SU-DHL-6 (cell line): ENCODE measurements around the gene KLHL36.

Experiments used
- H2AFZ ChIP-seq: fragments of 200-600 bp; sonication (generic); 2 replicates; pipeline ENCODE4 v1.6.1; 2014; ENCODE audit warnings: low read depth, mild to moderate bottlenecking, moderate library complexity, mixed read lengths, antibody characterized with exemption, low read length; ENCODE audit not compliant: severe bottlenecking
- H3F3A ChIP-seq: fragments of 200-600 bp; shearing (Covaris generic); 2 replicates; pipeline ENCODE4 v1.6.0; 2016; ENCODE audit warnings: antibody characterized with exemption, mild to moderate bottlenecking; ENCODE audit not compliant: insufficient read depth
- H3K27ac ChIP-seq: fragments of 200-600 bp; sonication (generic); 2 replicates; pipeline ENCODE4 v1.5.1; 2016; ENCODE audit warnings: low read depth, mild to moderate bottlenecking, low read length, moderate library complexity, mixed read lengths
- H3K27me3 ChIP-seq: fragments of 200-600 bp; sonication (generic), shearing (Covaris generic); 2 replicates; pipeline ENCODE4 v1.6.0; 2014; ENCODE audit warnings: mild to moderate bottlenecking, low read length
- H3K36me3 ChIP-seq: fragments of 200-600 bp; sonication (generic); 2 replicates; pipeline ENCODE4 v1.6.1; 2014; ENCODE audit warnings: mild to moderate bottlenecking, low read length, mixed read lengths
- H3K4me2 ChIP-seq: fragments of 300-600, 200-600 bp; shearing (Covaris generic), sonication (generic); 2 replicates; pipeline ENCODE4 v1.6.0; 2014; ENCODE audit warnings: low read length, low read depth, mild to moderate bottlenecking; ENCODE audit not compliant: poor library complexity, severe bottlenecking
- H3K4me3 ChIP-seq: fragments of 200-600 bp; sonication (generic); 2 replicates; pipeline ENCODE4 v1.5.1; 2014; ENCODE audit warnings: antibody characterized with exemption, low read length, mild to moderate bottlenecking, mixed read lengths; ENCODE audit not compliant: insufficient read depth, poor library complexity, severe bottlenecking
- H3K79me2 ChIP-seq: fragments of 200-600 bp; sonication (generic); 2 replicates; pipeline ENCODE4 v1.6.1; 2014; ENCODE audit warnings: mild to moderate bottlenecking, low read length, moderate library complexity; ENCODE audit not compliant: insufficient read depth
- H3K9ac ChIP-seq: fragments of 200-600 bp; sonication (generic); 2 replicates; pipeline ENCODE4 v1.7.0; 2014; ENCODE audit warnings: mild to moderate bottlenecking, low read length
- H3K9me2 ChIP-seq: fragments of 200-600 bp; sonication (generic); replicated peaks from 2 replicates; pipeline ENCODE4 v1.6.1; 2014; ENCODE audit warnings: low read length; ENCODE audit not compliant: insufficient read depth
- H3K9me3 ChIP-seq: fragments of 200-600 bp; sonication (generic); 2 replicates; pipeline ENCODE4 v1.6.1; 2014; ENCODE audit warnings: low read length, mixed read lengths; ENCODE audit not compliant: insufficient read depth
- H4K20me1 ChIP-seq: fragments of 200-600 bp; sonication (generic); 2 replicates; pipeline ENCODE4 v1.6.1; 2014; ENCODE audit warnings: low read depth, mild to moderate bottlenecking, antibody characterized with exemption, low read length, moderate library complexity, mixed read lengths
- CTCF ChIP-seq: fragments of 200-600 bp; sonication (generic); IDR thresholded peaks from one replicate; pipeline ENCODE4 v1.5.1; 2017; ENCODE audit warnings: antibody characterized with exemption, mild to moderate bottlenecking, low read length, moderate library complexity; ENCODE audit not compliant: insufficient read depth, poor library complexity, severe bottlenecking
- EZH2phosphoT487 ChIP-seq: fragments of 200-600 bp; sonication (generic), shearing (Covaris generic); conservative IDR thresholded peaks from 2 replicates; pipeline ENCODE4 v1.6.1; 2018; ENCODE audit warnings: mild to moderate bottlenecking, antibody characterized with exemption, low read length, moderate library complexity, mixed read lengths

KLHL36 gene

GRCh38 chr16:84656649-84657048 is 8.3 kb downstream of the KLHL36 start:
- no peaks in the 10 kb centered on the region for H3K36me3 ChIP-seq
- no peak overlapping the region for H3K4me3 ChIP-seq
- H2AFZ ChIP-seq: peak overlapping the region; percentile 56
- H3F3A ChIP-seq: no peaks in the 10 kb centered on the region
- H4K20me1 ChIP-seq: no peaks in the 10 kb centered on the region
- TF ChIP-seq EZH2phosphoT487 (no peak), CTCF (no peak)
- H3K4me2 ChIP-seq: peak overlapping the region; percentile 46
- H3K27ac ChIP-seq: peak overlapping the region; percentile 48
- H3K9me2 ChIP-seq: no peaks in the 10 kb centered on the region
- H3K79me2 ChIP-seq: no peaks in the 10 kb centered on the region
- H3K9ac ChIP-seq: peak overlapping the region; percentile 40; the same call in 1 of the 2 replicates
- H3K27me3 ChIP-seq: no peaks in the 10 kb centered on the region
- no peaks in the 10 kb centered on the region for H3K9me3 ChIP-seq

GRCh38 chr16:84657229-84657837 is 9.0 kb downstream of the KLHL36 start:
- H3K36me3 ChIP-seq: no peaks in the 10 kb centered on the region

GRCh38 chr16:84658690-84659089 is 10.4 kb downstream of the KLHL36 start:
- H3F3A ChIP-seq: no peaks in the 10 kb centered on the region
- no peaks in the 10 kb centered on the region for H3K79me2 ChIP-seq
- H3K36me3 ChIP-seq: no peaks in the 10 kb centered on the region
- H2AFZ ChIP-seq: no peak overlapping the region
- no peak overlapping the region for H3K4me2 ChIP-seq
- TF ChIP-seq CTCF (no peak), EZH2phosphoT487 (no peak)
- H3K4me3 ChIP-seq: no peak overlapping the region
- H3K27me3 ChIP-seq: no peaks in the 10 kb centered on the region
- H3K27ac ChIP-seq: no peak overlapping the region
- H3K9me2 ChIP-seq: no peaks in the 10 kb centered on the region
- H4K20me1 ChIP-seq: no peaks in the 10 kb centered on the region
- no peak overlapping the region for H3K9ac ChIP-seq
- no peaks in the 10 kb centered on the region for H3K9me3 ChIP-seq

More at GRCh38 chr16:84657229-84657837, 9.0 kb downstream of the KLHL36 start:
- H4K20me1 ChIP-seq: no peaks in the 10 kb centered on the region
- H3K27ac ChIP-seq: no peak overlapping the region
- H2AFZ ChIP-seq: no peak overlapping the region
- no peak for TF ChIP-seq CTCF
- H3F3A ChIP-seq: no peaks in the 10 kb centered on the region
- H3K4me3 ChIP-seq: no peak overlapping the region
- no peaks in the 10 kb centered on the region for H3K9me3 ChIP-seq
- no peaks in the 10 kb centered on the region for H3K79me2 ChIP-seq
- H3K9me2 ChIP-seq: no peaks in the 10 kb centered on the region
- no peaks in the 10 kb centered on the region for H3K27me3 ChIP-seq
- no peak overlapping the region for H3K9ac ChIP-seq
- H3K4me2 ChIP-seq: no peak overlapping the region
